Endothelial cell of umbilical vein (primary cell): ENCODE measurements around the gene LY9. TPM values are rescaled to one million over a fixed set of nuclear protein-coding genes. Genes with fewer than 3 reads are reported as not detected.

Experiments
- BruUV-seq: library from RNA; stranded (reverse); fragments of 400-500 nt; replicated peaks from 2 replicates; lab custom pipeline; 2021; lab: Mats Ljungman, UMichigan
- CTCF ChIA-PET: fragments of 300-600, 350-600 bp; sonication (Branson Sonifier 250); formaldehyde crosslinking; loops from one replicate; lab custom pipeline; 2021; ENCODE audit warnings: antibody characterized with exemption, inconsistent platforms; lab: Charles Lee
- POLR2A ChIA-PET: fragments of 300-600, 350-600 bp; sonication (Branson Sonifier 250); formaldehyde crosslinking; loops from one replicate; lab custom pipeline; 2021; ENCODE audit warnings: antibody characterized with exemption, inconsistent platforms; lab: Charles Lee
- DNase-seq: peaks from one replicate; pipeline ENCODE4 v3.0.0-alpha.2; 2011; ENCODE audit warnings: low read depth, low spot score
- FAIRE-seq: peaks from 2 replicates; lab custom pipeline; 2011; peaks lifted over from hg19 to GRCh38; lab: Jason Lieb, UNC
- H2AFZ ChIP-seq: 2 replicates; pipeline ENCODE4 v1.6.0; 2012; ENCODE audit warnings: low read depth, low read length, control low read depth, inconsistent platforms
- H3K27ac ChIP-seq: 2 replicates; pipeline ENCODE4 v1.5.1; 2011; ENCODE audit warnings: low read depth, mild to moderate bottlenecking, control low read depth, low read length, moderate library complexity; ENCODE audit not compliant: insufficient read depth
- H3K27me3 ChIP-seq, 2 experiments: 2 replicates each; pipeline versions ENCODE4 v1.6.0 to v1.6.1; 2011; ENCODE audit warnings: low read length in 2 of 2, mixed read lengths in 1 of 2; ENCODE audit not compliant: control insufficient read depth in 2 of 2, insufficient read depth in 2 of 2
- H3K36me3 ChIP-seq, 2 experiments: 2 replicates in 1 of 2; 3 replicates in 1 of 2; pipeline ENCODE4 v1.5.1; 2011; ENCODE audit warnings: low read length in 2 of 2, mild to moderate bottlenecking in 1 of 2, moderate library complexity in 1 of 2; ENCODE audit not compliant: control insufficient read depth in 2 of 2, insufficient read depth in 2 of 2; ENCODE audit errors: extremely low read depth in 1 of 2
- H3K4me1 ChIP-seq: 3 replicates; pipeline ENCODE4 v1.5.1; 2011; ENCODE audit warnings: mild to moderate bottlenecking, low read length; ENCODE audit not compliant: control insufficient read depth, insufficient read depth; ENCODE audit errors: extremely low read depth
- H3K4me2 ChIP-seq: 2 replicates; pipeline ENCODE4 v1.6.1; 2011; ENCODE audit warnings: low read length, control low read depth, mixed read lengths; ENCODE audit not compliant: insufficient read depth
- H3K4me3 ChIP-seq, 3 experiments: fragments of 200-600 bp in 1 of 3; sonication (generic), shearing (Covaris generic) in 1 of 3; replicated peaks in 1 of 3; 2 replicates each; pipeline ENCODE4 v1.5.1; 2011 to 2016; ENCODE audit warnings: control low read depth in 3 of 3, low read length in 3 of 3, mild to moderate bottlenecking in 2 of 3, inconsistent platforms in 1 of 3, low read depth in 1 of 3, moderate library complexity in 1 of 3; ENCODE audit not compliant: insufficient read depth in 1 of 3
- H3K79me2 ChIP-seq: 2 replicates; pipeline ENCODE4 v1.6.0; 2012; ENCODE audit warnings: low read length, inconsistent platforms; ENCODE audit not compliant: control insufficient read depth, insufficient read depth
- H3K9ac ChIP-seq: replicated peaks from 2 replicates; pipeline ENCODE3; 2011; ENCODE audit warnings: low read length, control low read depth; ENCODE audit not compliant: insufficient read depth; ENCODE audit errors: extremely low read depth
- H3K9me1 ChIP-seq: replicated peaks from 3 replicates; pipeline ENCODE4 v1.6.0; 2011; ENCODE audit warnings: mild to moderate bottlenecking, low read length; ENCODE audit not compliant: control insufficient read depth, insufficient read depth; ENCODE audit errors: extremely low read depth
- H3K9me3 ChIP-seq: replicated peaks from 2 replicates; pipeline ENCODE4 v1.5.1; 2012; ENCODE audit warnings: low read length, inconsistent platforms; ENCODE audit not compliant: control insufficient read depth, insufficient read depth
- H4K20me1 ChIP-seq: replicated peaks from 2 replicates; pipeline ENCODE3; 2011; ENCODE audit warnings: mild to moderate bottlenecking, low read length; ENCODE audit not compliant: control insufficient read depth, insufficient read depth; ENCODE audit errors: extremely low read depth
- CTCF ChIP-seq, 2 donors: IDR thresholded peaks; 1 replicate in 1 of 2; 2 replicates in 1 of 2; pipeline ENCODE4 v1.5.1; 2011; ENCODE audit warnings: low read length in 2 of 2, mild to moderate bottlenecking in 2 of 2, moderate library complexity in 2 of 2, control low read depth in 1 of 2, inconsistent platforms in 1 of 2, low read depth in 1 of 2; ENCODE audit not compliant: insufficient read depth in 1 of 2; ENCODE audit errors: extremely low read depth in 1 of 2
- EZH2 ChIP-seq: IDR thresholded peaks from 2 replicates; pipeline ENCODE4 v1.6.1; 2012; ENCODE audit warnings: borderline replicate concordance, low read depth, mild to moderate bottlenecking, moderate library complexity, low read length, inconsistent platforms; ENCODE audit not compliant: severe bottlenecking
- FOS ChIP-seq: IDR thresholded peaks from 2 replicates; pipeline ENCODE4 v1.6.1; 2011; ENCODE audit warnings: mild to moderate bottlenecking, low read length, moderate library complexity, borderline replicate concordance; ENCODE audit not compliant: insufficient read depth
- GATA2 ChIP-seq: IDR thresholded peaks from 2 replicates; pipeline ENCODE4 v1.7.0; 2011; ENCODE audit warnings: low read depth, mild to moderate bottlenecking, moderate library complexity, mixed read lengths, low read length; ENCODE audit not compliant: insufficient read length, insufficient read depth
- JUN ChIP-seq: IDR thresholded peaks from 2 replicates; pipeline ENCODE4 v1.6.1; 2011; ENCODE audit warnings: borderline replicate concordance, low read depth; ENCODE audit not compliant: insufficient read length, insufficient read depth
- MYC ChIP-seq: IDR thresholded peaks from one replicate; pipeline ENCODE4 v1.6.1; 2011; ENCODE audit warnings: mild to moderate bottlenecking, low read depth, low read length
- POLR2A ChIP-seq: IDR thresholded peaks from 2 replicates; pipeline ENCODE4 v1.6.1; 2012; ENCODE audit warnings: low read depth, mild to moderate bottlenecking, control low read depth, low read length
- POLR2AphosphoS5 ChIP-seq: IDR thresholded peaks from 2 replicates; pipeline ENCODE4 v1.6.1; 2012; ENCODE audit warnings: low read depth, mild to moderate bottlenecking, control low read depth, low read length, moderate library complexity; ENCODE audit not compliant: insufficient read depth
- dilution Hi-C: fragments of 300-500 bp; cut with MboI; formaldehyde crosslinking; loops from one replicate; pipeline ENCODE4 v1.15.0; 2019; ENCODE audit warnings: low sequenced_read_pairs; ENCODE audit not compliant: extremely low pct_ligation_motif_present
- intact Hi-C: fragments of 100-400 bp; cut with micrococcal nuclease; formaldehyde crosslinking; loops from one replicate; pipeline ENCODE4 v1.10.0; 2022
- polyA plus RNA-seq, 4 experiments: library from polyadenylated mRNA; depleted of rRNA in 3 of 4; stranded (reverse) in 3 of 4; unstranded in 1 of 4; fragments of >200 nt; gene quantifications; 2 replicates each; pipeline versions ENCODE4 v1.2.1 to v1.2.3, GENCODE V29; 2011 to 2012; ENCODE audit warnings: missing spikeins in 1 of 4
- total RNA-seq: library from RNA; stranded (reverse); gene quantifications from 2 replicates; pipeline ENCODE4 v1.2.3, GENCODE V29; 2021
- TF ChIP-seq, protein P1 (sequence below): IDR thresholded peaks from 2 replicates; pipeline ENCODE4 v1.6.1; 2011; ENCODE audit not compliant: insufficient read depth, insufficient read length

Gene LY9
- total and polyA plus RNA-seq, 2 donors (not counting 3 experiments of a cell fraction or from before 2014, with no cell fraction given): not detected

GRCh38 chr1:160866001-160866694 lies 70.2 kb downstream of the LY9 start:
- Histone ChIP-seq H3K27me3 (no peaks in the 10 kb centered on the region), H3K9me3 (no peaks in the 10 kb centered on the region), H3K9me1 (no peaks in the 10 kb centered on the region), H3K9ac (no peak overlapping the region), H3K36me3 (no peaks in the 10 kb centered on the region), H2AFZ (no peak overlapping the region), H3K4me1 (no peaks in the 10 kb centered on the region), H4K20me1 (no peaks in the 10 kb centered on the region), H3K27ac (no peak overlapping the region), H3K79me2 (no peaks in the 10 kb centered on the region), H3K4me3 (no peak overlapping the region), H3K4me2 (no peak overlapping the region)
- dilution Hi-C loops (no loop called here), intact Hi-C loops (no loop called here)
- POLR2A ChIA-PET: no interaction called here
- DNase-seq (no peak), FAIRE-seq (no peak)
- BruUV-seq: no TSS peak
- TF ChIP-seq CTCF (IDR thresholded peaks at IDR 0.05; ENCODE audit: extremely low read depth in 1 of 2, insufficient read depth in 1 of 2, low read depth in 1 of 2, low read length in 2 of 2) (no peak), POLR2AphosphoS5 (no peak)
- CTCF ChIA-PET: no interaction called here

GRCh38 chr1:160866695-160867260 lies 70.8 kb downstream of the LY9 start:
- Histone ChIP-seq H3K9me1 (no peaks in the 10 kb centered on the region), H4K20me1 (no peaks in the 10 kb centered on the region), H3K4me3 (no peak overlapping the region), H3K27me3 (no peaks in the 10 kb centered on the region), H3K27ac (no peak overlapping the region), H3K4me2 (no peak overlapping the region), H3K9ac (no peak overlapping the region), H2AFZ (no peak overlapping the region), H3K9me3 (no peaks in the 10 kb centered on the region), H3K79me2 (no peaks in the 10 kb centered on the region), H3K36me3 (no peaks in the 10 kb centered on the region), H3K4me1 (no peaks in the 10 kb centered on the region)
- ChIA-PET CTCF (no interaction called here), POLR2A (no interaction called here)
- intact Hi-C loops (no loop called here), dilution Hi-C loops (no loop called here)
- TF ChIP-seq MYC (no peak), JUN (no peak), POLR2A (no peak), GATA2 (no peak), POLR2AphosphoS5 (no peak), CTCF (IDR thresholded peaks at IDR 0.05; ENCODE audit: extremely low read depth in 1 of 2, insufficient read depth in 1 of 2, low read depth in 1 of 2, low read length in 2 of 2) (no peak), EZH2 (no peak), FOS (no peak)
- TF ChIP-seq, protein P1, sequence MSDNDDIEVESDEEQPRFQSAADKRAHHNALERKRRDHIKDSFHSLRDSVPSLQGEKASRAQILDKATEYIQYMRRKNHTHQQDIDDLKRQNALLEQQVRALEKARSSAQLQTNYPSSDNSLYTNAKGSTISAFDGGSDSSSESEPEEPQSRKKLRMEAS: no peak
- DNase-seq (no peak), FAIRE-seq (no peak)
- BruUV-seq: no TSS peak
